Dendritic cell treated with granulocyte-macrophage colony-stimulating factor and Interleukin-4, amounts not matched to agents 40 ng/mL and 50 ng/mL, for 4 days (primary cell): ENCODE results near the gene SPATA3.

Experiments used
- H3K27ac Mint-ChIP-seq: one replicate; pipeline ENCODE4 v1.8.0; 2022; ENCODE audit warnings: mild to moderate bottlenecking, mixed read lengths
- H3K27me3 Mint-ChIP-seq: one replicate; pipeline ENCODE4 v1.8.0; 2022; ENCODE audit warnings: mild to moderate bottlenecking, mixed read lengths
- H3K36me3 Mint-ChIP-seq: one replicate; pipeline ENCODE4 v1.8.0; 2022; ENCODE audit warnings: low read depth, mixed read lengths
- H3K4me1 Mint-ChIP-seq: one replicate; pipeline ENCODE4 v1.8.0; 2022; ENCODE audit warnings: low read depth, mixed read lengths
- H3K4me3 Mint-ChIP-seq: one replicate; pipeline ENCODE4 v1.8.0; 2022; ENCODE audit warnings: mild to moderate bottlenecking, moderate library complexity, mixed read lengths
- H3K9me3 Mint-ChIP-seq: one replicate; pipeline ENCODE4 v1.8.0; 2022; ENCODE audit warnings: mixed read lengths
- intact Hi-C: fragments of 100-400 bp; cut with micrococcal nuclease; formaldehyde crosslinking; loops from one replicate; pipeline ENCODE4 v1.15.0; 2022

Gene SPATA3

DNA sequence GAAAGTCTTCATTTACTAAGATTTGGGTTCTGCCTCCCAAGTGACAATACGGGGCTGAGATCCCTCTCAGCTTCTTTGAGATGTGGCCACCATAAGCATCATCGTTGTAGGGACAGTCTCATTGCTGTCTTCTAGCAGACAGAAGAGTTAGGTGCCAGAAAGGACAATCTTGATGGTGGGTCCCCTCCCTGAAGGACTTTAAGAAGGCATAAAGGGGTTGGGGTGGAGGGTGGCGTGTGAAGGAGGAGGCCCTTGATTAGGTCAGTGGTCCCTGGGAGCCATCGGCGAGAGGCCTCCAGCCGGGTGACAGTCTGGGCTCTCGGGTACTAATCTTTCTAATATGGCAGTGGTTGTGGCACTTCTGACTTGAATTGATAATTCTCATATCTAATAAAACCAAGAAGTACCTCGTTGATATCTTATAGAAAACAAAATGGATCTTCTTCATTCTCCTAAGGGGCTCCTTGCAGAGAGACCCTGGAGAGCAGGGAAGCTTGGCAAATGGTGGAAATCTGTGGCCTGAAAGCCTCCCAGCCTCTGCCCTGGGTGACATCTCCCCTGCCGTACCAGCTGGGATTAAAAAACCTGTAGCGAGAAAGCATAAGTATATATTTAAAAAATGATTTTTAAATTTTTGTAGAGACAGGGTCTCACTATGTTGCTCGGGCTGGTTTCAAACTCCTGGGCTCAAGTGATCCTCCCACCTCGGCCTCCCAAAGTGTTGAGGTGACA, 53.5 kb downstream of the SPATA3 start:
- Mint-ChIP-seq H3K27ac (no peak overlapping the region), H3K9me3 (no peaks in the 10 kb centered on the region), H3K36me3 (no peaks in the 10 kb centered on the region), H3K27me3 (peaks cover 56% of the 10 kb centered on the region), H3K4me1 (peaks cover 16% of the 10 kb centered on the region), H3K4me3 (no peak overlapping the region)
- intact Hi-C loops = loop anchor here (10.0 kb wide), 1 partner anchor 145 kb away; no protein-coding TSS in a partner anchor

DNA sequence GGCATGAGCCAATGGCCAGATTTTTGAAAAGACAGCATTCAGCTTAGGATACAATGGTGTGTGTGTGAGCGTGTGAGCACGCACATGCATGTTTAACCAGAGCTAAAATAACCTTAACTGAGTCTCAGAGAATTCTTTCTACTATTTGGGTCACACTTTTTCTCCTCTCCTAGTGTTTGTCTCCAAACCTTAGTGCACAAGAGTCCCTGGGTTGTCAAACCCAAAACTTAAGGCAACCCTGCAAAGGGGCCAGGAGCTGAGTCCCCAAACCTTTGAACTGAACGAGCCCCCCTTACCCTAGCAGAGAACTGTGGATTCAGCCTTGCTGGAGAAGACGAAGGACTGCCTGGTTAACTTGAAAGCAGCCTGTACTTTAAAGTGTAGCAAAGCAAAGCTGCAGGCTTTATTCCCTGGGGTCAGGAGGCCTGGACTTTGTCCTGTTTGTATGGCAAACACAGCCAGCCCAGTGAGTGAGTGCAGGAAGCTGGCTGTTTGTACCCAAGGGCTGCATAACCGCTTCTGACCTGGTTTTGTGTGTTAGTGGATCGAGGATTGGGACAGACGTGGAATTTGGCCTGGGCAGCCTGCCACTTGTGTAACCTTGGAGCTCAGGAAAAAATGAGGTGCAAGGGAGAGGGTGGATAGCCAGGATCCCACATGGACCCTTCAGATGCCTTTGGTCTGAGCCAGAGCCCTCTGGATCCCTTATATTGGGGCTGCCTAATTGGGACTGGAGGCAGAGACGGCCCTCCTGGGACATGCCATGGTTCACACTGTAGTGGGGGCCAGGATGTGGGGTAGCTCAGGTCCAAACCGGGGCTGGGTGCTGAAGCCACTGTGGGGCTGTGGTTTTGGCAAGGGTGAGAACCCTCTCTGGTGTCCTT, 54.3 kb downstream of the SPATA3 start:
- H3K27ac Mint-ChIP-seq = no peak overlapping the region
- peaks cover 16% of the 10 kb centered on the region for H3K4me1 Mint-ChIP-seq
- H3K36me3 Mint-ChIP-seq = no peaks in the 10 kb centered on the region
- peaks cover 56% of the 10 kb centered on the region for H3K27me3 Mint-ChIP-seq
- no peak overlapping the region for H3K4me3 Mint-ChIP-seq
- intact Hi-C loops = loop anchor here (10.0 kb wide), 1 partner anchor 145 kb away; no protein-coding TSS in a partner anchor
- H3K9me3 Mint-ChIP-seq = no peaks in the 10 kb centered on the region

DNA sequence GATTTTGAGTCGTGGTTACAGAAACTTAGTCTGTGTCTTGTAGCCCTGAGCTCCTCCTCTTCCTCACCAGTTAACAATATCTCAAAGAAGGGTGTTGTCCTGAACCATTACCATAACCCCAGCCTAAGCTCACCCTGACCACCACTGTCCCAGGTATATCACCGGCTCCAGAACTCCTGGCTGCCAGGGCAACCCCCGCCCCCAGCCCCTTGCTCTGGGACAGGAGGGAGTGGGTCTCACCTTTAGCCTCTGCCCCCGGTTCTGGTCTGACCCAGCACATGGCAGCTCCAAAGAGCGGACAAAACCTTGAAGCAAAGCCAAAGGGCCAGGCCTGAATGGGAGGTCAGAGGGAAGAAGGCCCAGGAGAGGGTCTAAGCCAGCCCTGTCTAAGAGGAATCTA, 55.2 kb downstream of the SPATA3 start:
- H3K27me3 Mint-ChIP-seq = peaks cover 54% of the 10 kb centered on the region
- H3K4me3 Mint-ChIP-seq = no peak overlapping the region
- intact Hi-C loops = loop anchor here (10.0 kb wide), 1 partner anchor 146 kb away; no protein-coding TSS in a partner anchor
- H3K4me1 Mint-ChIP-seq = peaks cover 16% of the 10 kb centered on the region
- no peaks in the 10 kb centered on the region for H3K9me3 Mint-ChIP-seq
- H3K36me3 Mint-ChIP-seq = no peaks in the 10 kb centered on the region
- H3K27ac Mint-ChIP-seq = no peak overlapping the region

DNA sequence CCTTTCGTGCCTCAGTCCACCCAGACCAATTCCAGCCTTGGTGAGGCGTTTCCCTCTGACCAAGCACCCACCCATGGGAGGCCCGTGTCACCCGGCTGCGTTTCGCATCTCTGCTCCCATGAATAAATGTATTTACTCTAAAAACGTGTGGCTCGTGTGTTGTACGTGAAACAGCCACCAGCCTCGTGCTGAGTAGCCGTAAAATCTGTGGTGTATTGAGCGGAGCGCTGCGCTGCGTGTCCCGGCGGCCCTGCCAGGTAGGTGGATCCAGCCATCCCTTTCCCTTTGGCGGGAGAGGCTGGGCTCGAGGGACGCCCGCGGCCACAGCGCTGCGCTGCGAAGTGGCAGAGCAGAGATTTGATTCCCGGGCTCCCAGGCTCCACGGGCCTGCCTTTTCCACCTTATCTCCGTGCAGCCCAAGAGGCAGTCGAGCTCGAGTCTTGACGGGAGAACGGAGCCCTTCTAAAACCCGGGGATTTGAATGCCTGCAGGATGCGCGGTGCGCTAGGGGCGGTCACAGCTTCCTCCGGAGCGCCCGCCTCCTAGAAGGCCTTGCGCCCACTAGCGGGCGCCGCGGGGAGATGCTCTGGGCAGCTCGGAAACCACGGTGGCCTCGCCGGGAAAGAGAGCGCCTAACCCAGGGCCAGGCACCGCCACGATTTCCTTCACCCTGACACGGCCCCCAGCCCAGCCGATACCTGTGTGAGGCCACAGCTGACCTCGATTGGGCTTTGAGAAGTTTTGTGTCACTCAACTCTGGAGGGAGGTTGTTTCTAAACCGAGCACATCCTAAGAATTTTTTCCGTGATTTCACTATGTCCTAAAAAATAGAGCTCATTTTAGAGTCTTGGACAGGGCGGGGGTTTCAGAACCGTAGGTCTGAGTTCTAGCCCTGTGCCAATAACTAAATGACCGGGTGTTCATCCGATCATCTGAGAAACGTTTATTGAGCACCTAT, 56.9 kb downstream of the SPATA3 start:
- Mint-ChIP-seq H3K4me3 (peak overlapping the region; percentile 82), H3K27me3 (peaks cover 45% of the 10 kb centered on the region), H3K9me3 (no peaks in the 10 kb centered on the region), H3K4me1 (peaks cover 19% of the 10 kb centered on the region), H3K27ac (peak overlapping the region; percentile 21), H3K36me3 (peaks cover 13% of the 10 kb centered on the region)
- intact Hi-C loops = loop anchor here (10.0 kb wide), 1 partner anchor 148 kb away; no protein-coding TSS in a partner anchor

DNA sequence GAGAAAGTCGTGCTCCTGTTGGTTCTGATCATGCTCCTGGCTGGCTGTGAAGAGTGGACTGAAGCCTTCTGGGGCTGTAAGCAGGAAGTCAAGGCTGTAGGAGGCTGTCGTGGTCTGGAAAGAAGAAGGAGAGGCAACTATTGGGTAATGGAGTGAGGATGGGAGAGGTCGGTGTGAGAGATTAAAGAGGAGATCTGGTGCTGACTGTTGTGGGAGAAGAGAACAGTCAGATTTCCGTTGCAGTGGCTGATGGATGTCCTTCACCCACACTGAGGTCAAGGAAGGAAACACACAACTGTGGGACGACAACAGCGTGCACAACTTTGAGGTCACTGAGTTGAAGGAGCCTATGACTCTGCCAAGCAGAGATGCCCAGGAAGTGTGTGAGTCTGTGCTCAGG, 57.9 kb downstream of the SPATA3 start:
- Mint-ChIP-seq H3K4me3 (no peak overlapping the region), H3K4me1 (peaks cover 30% of the 10 kb centered on the region), H3K27ac (peak overlapping the region; percentile 18), H3K27me3 (peaks cover 41% of the 10 kb centered on the region), H3K9me3 (no peaks in the 10 kb centered on the region), H3K36me3 (peaks cover 17% of the 10 kb centered on the region)
- intact Hi-C loops = loop anchor here (10.0 kb wide), 1 partner anchor 149 kb away; no protein-coding TSS in a partner anchor

DNA sequence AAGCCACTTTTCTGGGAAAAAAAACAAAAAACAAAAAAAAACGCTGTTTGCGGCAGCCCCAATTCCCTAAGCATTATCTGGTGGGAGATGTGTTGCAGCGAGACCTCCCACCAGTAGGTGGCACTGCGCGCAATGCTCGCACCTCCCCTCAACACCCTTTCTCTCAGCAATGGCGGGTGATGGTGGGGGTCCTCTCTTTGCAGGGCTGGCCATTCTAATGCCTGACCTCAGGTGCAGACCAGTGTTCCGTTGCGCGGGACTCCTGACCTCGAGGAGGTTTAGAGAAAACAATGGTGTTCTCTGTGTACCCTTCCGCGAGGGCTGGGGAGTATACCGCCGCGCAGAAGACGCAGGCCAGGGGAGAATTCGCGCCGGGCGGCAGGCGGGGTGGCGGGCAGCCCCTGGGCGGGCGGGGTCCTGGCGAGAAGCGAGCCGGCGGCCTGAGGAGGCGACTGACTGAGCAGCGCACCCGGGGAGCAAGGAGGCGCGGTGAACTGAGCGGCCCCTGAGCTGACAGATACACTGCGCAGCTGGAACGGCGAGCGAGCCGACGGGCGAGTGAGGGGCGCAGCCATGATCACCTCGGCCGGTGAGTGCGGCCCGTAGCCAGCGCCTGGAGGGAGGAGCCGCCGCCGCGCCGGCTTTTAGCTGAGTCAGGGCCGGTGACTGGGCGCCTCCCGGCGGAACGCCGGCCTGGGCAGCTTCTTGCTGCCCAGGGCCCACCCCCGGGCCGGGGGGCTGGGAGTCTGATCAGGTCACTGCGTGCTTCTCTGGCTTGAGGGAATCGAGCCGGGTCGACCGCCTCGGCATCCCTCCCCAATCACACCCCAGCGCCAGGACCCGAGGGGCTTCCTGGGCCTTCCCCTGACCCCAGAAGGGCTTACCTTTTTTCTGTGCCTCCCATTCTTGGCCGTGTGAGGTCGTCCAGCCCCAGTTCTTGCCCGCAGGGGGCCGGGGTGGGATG, 60.8 kb downstream of the SPATA3 start, which contains the start of gene PSMD1:
Gene PSMD1 (plus strand): TSS at position 415 of the 964 bp plus-strand sequence. CDS start 159 bp downstream, at position 574.
- intact Hi-C loops = loop anchor here (5.0 to 10.0 kb wide), 2 partner anchors 152 to 234 kb away; no protein-coding TSS in a partner anchor
- peaks cover 45% of the 10 kb centered on the region for H3K4me1 Mint-ChIP-seq
- H3K27me3 Mint-ChIP-seq = peaks cover 24% of the 10 kb centered on the region

DNA sequence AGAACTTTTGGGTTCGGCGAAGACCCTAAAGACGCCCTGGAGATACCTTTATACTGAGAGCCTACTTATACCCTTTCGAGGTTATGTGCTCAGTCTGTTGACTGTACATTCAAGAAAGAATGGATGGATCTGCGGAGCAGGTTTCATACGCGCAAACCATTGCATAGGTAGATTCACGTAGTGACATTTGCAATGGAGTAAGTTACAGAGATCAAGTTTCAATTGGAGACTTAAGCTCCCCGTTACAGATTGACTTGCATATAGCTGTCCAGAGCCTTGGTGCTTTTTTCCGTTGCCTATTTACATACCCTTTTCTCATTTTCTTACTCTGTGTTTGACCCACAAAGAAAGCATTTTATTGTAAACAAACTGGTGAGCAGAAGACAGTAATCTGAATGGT, 61.7 kb downstream of the SPATA3 start:
- peak overlapping the region; percentile 97 for H3K27ac Mint-ChIP-seq
- peaks cover 35% of the 10 kb centered on the region for H3K36me3 Mint-ChIP-seq
- H3K4me3 Mint-ChIP-seq = peak overlapping the region; percentile 94
- peaks cover 16% of the 10 kb centered on the region for H3K27me3 Mint-ChIP-seq
- H3K9me3 Mint-ChIP-seq = no peaks in the 10 kb centered on the region
- intact Hi-C loops = loop anchor here (5.0 to 10.0 kb wide), 2 partner anchors 153 to 235 kb away; no protein-coding TSS in a partner anchor
- H3K4me1 Mint-ChIP-seq = peaks cover 40% of the 10 kb centered on the region

More for the DNA sequence above, 60.8 kb downstream of the SPATA3 start, which contains the start of gene PSMD1:
- Mint-ChIP-seq H3K36me3 (peaks cover 26% of the 10 kb centered on the region), H3K9me3 (no peaks in the 10 kb centered on the region), H3K27ac (peak within 1 kb of the TSS; percentile 97), H3K4me3 (peak within 1 kb of the TSS; percentile 94)
